AG09319 (cell line): ENCODE data around the gene DAPL1.

Experiments used
- DNase-seq: peaks from one replicate; pipeline ENCODE4 v3.0.0-alpha.2; 2010; ENCODE audit warnings: low read depth; ENCODE audit errors: extremely low read depth
- TF ChIP-seq, protein P1 (sequence below): IDR thresholded peaks from 2 replicates; pipeline ENCODE4 v1.5.1; 2011; ENCODE audit warnings: low read depth, mild to moderate bottlenecking, inconsistent platforms, low read length, moderate library complexity

DAPL1 gene

DNA sequence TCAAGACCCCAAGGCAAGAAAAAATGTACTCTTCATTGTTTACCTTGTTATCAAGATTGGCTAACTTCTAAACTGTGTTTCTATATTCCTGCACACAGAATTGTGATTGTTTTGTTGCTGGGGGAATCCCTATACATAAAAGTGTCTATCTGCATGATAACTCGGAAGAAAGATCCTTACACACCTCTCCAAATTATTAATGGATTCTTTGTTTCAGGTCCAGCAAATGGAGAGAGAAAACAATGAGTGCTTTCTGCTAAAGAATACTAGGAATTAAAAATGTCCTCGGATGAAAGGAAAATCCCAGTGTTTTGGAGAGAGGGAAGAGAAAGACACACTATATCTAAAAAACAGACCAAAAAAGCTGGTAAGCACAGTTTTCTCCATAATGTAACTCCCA, 6.2 kb upstream of the DAPL1 start:
- no peak for DNase-seq
- TF ChIP-seq, protein P1, sequence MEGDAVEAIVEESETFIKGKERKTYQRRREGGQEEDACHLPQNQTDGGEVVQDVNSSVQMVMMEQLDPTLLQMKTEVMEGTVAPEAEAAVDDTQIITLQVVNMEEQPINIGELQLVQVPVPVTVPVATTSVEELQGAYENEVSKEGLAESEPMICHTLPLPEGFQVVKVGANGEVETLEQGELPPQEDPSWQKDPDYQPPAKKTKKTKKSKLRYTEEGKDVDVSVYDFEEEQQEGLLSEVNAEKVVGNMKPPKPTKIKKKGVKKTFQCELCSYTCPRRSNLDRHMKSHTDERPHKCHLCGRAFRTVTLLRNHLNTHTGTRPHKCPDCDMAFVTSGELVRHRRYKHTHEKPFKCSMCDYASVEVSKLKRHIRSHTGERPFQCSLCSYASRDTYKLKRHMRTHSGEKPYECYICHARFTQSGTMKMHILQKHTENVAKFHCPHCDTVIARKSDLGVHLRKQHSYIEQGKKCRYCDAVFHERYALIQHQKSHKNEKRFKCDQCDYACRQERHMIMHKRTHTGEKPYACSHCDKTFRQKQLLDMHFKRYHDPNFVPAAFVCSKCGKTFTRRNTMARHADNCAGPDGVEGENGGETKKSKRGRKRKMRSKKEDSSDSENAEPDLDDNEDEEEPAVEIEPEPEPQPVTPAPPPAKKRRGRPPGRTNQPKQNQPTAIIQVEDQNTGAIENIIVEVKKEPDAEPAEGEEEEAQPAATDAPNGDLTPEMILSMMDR, result no peak

DNA sequence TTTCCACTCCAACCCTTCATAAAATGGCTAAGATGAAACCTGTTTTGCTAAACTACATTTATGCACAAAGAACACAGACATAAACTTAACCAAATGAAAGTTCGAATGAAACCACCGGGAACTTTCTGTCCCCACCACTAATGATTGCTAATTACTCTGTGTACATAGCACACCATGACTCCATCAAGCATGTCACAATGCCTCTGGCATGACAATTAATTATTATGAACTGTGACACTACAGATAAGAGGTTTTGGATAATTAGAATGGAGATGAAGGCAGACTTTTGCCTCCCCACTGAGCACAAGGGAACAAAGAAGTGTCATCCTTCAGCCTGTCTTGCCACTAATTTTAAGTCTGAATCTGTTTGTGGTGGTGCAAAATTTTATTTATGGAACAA, 1.5 kb downstream of the DAPL1 start:
- no peak for DNase-seq
- TF ChIP-seq, protein P1, result no peak

DNA sequence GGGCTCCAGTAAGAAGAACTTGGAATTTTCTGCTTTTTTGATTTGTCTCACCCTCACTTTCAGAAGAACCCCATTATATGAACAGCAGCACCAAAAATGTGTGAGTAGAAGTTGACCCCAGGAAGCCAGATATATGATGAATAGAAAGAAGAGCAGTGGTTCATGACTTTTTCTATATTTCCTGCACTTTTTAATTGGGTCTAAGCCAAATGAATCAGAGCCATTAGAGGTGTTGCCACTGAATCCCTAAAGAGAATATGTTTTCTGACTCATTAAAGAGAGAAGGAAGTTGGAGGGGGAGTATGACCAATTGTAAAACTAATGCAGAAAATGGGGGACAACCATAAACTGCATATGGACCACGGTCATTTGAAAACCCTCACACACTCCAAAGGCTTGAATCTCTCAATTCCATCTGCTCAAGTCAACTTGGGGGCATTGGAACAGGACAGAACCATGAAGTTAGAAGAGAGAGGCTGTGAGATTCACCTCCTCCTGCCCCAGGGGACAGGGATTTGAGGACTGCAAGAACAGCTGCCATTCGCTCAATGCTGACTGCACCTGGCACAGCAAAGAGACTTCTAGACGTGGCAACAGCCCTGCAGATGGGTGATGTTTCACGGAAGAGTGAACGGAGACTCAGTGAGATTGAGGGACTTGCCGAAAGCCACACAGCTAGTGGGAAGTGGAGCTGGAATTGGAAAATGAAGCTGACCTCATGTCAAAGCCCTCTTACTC, 3.0 kb downstream of the DAPL1 start:
- no peak for DNase-seq
- TF ChIP-seq, protein P1, result no peak

DNA sequence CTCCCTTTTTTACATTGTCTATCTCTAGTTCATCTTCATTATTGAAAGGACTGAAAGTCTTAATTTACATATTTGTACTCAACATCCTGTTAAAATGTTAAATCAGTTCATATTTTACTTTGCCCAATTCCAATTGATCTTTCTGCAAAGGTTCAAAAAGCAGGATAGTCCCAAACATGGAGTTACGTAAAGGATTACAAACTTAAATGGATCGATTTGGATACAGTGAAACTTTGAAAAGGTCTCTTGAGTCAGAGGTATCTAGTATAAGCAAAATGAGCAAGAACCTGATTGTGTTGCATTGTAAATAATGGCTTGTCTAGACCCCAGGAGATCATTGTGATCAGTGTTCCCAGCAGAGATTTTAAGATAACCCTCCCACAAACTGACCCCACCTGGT, 4.1 kb downstream of the DAPL1 start:
- no peak for DNase-seq
- TF ChIP-seq, protein P1, result no peak

DNA sequence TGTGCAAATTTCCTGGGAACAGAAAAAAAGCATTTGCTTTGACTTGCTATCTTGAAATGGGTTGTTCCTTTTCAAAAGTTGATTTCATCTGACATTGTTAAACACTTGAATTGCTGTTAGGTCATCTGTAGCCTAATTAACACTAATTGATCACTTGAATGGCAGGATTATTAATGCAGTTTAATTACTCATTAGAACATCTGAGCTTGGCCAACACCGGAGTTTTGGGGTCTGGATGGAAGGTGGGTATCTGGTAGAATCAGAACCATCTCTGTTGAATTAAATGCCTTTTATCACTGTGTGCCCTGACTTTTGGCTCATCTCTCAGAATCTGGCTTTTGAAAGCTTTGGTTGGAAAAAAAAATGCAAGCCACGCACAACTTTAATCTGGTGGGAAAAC, 8.4 kb downstream of the DAPL1 start:
- DNase-seq, result no peak
- TF ChIP-seq, protein P1, result no peak

DNA sequence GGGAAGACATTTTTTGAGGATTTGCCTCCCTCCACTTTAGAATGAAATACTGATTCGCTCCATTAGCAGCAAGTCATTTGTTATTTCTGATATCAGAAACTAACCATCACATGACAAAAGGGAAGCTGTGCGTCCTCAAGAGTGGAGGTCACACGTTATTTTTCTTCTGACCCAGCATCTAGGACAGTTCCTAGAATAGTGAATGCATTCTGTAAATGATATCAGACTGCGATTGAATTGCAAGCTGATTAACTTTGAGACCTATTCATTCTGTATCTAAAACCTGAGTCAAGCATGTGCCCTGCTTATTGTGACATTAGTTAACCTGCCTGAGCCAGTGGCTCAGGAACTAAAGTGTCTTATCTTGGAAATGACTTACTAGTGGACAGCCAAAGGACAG, 10.1 kb downstream of the DAPL1 start:
- DNase-seq, result no peak
- TF ChIP-seq, protein P1, result no peak

DNA sequence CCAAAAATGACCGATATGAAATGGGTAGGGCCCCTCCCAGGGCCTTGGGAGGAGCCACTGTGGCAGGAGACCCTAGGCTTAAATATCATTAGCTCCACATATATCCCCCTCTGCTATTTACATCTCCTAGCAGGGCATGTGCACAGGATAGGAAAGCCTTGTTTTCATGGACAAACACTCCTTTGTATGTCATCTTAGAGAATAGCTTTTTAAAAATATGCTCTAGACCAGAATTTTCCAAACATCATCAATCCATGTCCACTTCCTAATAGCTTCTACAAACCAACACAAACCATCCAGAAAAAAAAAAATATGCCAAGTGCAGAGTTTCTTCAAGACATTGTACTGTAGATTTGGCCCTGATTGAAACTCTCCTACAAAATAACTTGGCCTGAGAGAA, 10.8 kb downstream of the DAPL1 start:
- TF ChIP-seq, protein P1, result no peak
- DNase-seq, result no peak
